KMS-11 (cell line): ENCODE results near the gene CAMKMT.

Experiments
- H2AFZ ChIP-seq: fragments of 200-600 bp; sonication (generic); 2 replicates; pipeline ENCODE4 v1.6.1; 2016; ENCODE audit warnings: antibody characterized with exemption, mixed run types, low read depth
- H3K27ac ChIP-seq: fragments of 200-600 bp; sonication (generic); 2 replicates; pipeline ENCODE4 v1.6.1; 2016; ENCODE audit warnings: mild to moderate bottlenecking, mixed run types
- H3K27me3 ChIP-seq: fragments of 200-600 bp; sonication (generic); 2 replicates; pipeline ENCODE4 v1.6.1; 2017; ENCODE audit warnings: mild to moderate bottlenecking, low read depth, mixed run types, moderate library complexity; ENCODE audit not compliant: insufficient read depth
- H3K36me3 ChIP-seq: fragments of 200-600 bp; sonication (generic); 2 replicates; pipeline ENCODE4 v1.6.1; 2017; ENCODE audit warnings: mild to moderate bottlenecking, mixed run types; ENCODE audit not compliant: insufficient read depth
- H3K4me1 ChIP-seq: fragments of 200-600 bp; sonication (generic); 2 replicates; pipeline ENCODE4 v1.6.1; 2016; ENCODE audit warnings: mild to moderate bottlenecking, low read depth, mixed run types; ENCODE audit not compliant: poor library complexity, severe bottlenecking
- H3K4me2 ChIP-seq: fragments of 200-600 bp; sonication (generic); 2 replicates; pipeline ENCODE4 v1.7.0; 2016; ENCODE audit warnings: mild to moderate bottlenecking, mixed run types
- H3K4me3 ChIP-seq: fragments of 200-600 bp; sonication (generic); IDR thresholded peaks from 2 replicates; pipeline ENCODE4 v1.6.1; 2017; ENCODE audit warnings: low read depth, low read length, mixed read lengths; ENCODE audit not compliant: insufficient read depth
- H3K79me2 ChIP-seq: fragments of 200-600 bp; sonication (generic); 2 replicates; pipeline ENCODE4 v1.6.1; 2016; ENCODE audit warnings: low read depth, mixed run types; ENCODE audit not compliant: insufficient read depth
- H3K9ac ChIP-seq: fragments of 200-600 bp; sonication (generic); 2 replicates; pipeline ENCODE4 v1.6.1; 2016; ENCODE audit warnings: mild to moderate bottlenecking, mixed run types
- H4K20me1 ChIP-seq: fragments of 200-600 bp; sonication (generic); 2 replicates; pipeline ENCODE4 v1.6.1; 2016; ENCODE audit warnings: mild to moderate bottlenecking, mixed run types; ENCODE audit not compliant: insufficient read depth
- TF ChIP-seq, protein P1 (sequence below): fragments of 200-600 bp; sonication (generic); conservative IDR thresholded peaks from 2 replicates; pipeline ENCODE4 v1.6.1; 2017; ENCODE audit warnings: low read depth, mild to moderate bottlenecking, antibody characterized with exemption, low read length, moderate library complexity, mixed read lengths

Gene CAMKMT

DNA sequence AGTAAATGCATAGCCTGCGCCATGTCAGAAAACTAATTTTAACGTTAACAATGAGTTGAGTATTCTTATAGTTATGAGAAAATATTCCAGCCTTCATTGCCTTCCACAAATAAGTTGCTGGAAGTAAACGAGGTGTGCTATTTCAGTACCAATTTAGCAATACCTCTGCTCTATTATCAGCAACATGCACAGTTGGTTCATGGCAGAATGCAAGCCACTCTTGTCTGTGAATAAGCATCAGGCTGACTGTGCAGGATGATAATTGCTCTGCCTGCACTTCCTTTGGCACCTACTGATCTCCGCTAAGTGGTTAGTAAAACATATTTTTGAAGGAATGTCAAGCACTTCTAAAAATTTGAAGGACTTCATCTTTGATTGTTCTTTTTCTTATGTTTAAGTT is 317.8 kb downstream of the CAMKMT start:
- H4K20me1 ChIP-seq: no peaks in the 10 kb centered on the region
- no peak overlapping the region for H3K4me2 ChIP-seq
- no peaks in the 10 kb centered on the region for H3K79me2 ChIP-seq
- H3K27me3 ChIP-seq: no peaks in the 10 kb centered on the region
- H2AFZ ChIP-seq: no peak overlapping the region
- no peak overlapping the region for H3K9ac ChIP-seq
- TF ChIP-seq, protein P1, sequence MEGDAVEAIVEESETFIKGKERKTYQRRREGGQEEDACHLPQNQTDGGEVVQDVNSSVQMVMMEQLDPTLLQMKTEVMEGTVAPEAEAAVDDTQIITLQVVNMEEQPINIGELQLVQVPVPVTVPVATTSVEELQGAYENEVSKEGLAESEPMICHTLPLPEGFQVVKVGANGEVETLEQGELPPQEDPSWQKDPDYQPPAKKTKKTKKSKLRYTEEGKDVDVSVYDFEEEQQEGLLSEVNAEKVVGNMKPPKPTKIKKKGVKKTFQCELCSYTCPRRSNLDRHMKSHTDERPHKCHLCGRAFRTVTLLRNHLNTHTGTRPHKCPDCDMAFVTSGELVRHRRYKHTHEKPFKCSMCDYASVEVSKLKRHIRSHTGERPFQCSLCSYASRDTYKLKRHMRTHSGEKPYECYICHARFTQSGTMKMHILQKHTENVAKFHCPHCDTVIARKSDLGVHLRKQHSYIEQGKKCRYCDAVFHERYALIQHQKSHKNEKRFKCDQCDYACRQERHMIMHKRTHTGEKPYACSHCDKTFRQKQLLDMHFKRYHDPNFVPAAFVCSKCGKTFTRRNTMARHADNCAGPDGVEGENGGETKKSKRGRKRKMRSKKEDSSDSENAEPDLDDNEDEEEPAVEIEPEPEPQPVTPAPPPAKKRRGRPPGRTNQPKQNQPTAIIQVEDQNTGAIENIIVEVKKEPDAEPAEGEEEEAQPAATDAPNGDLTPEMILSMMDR: no peak
- no peak overlapping the region for H3K4me3 ChIP-seq
- H3K36me3 ChIP-seq: no peaks in the 10 kb centered on the region
- H3K27ac ChIP-seq: no peak overlapping the region
- peaks cover 28% of the 10 kb centered on the region for H3K4me1 ChIP-seq

DNA sequence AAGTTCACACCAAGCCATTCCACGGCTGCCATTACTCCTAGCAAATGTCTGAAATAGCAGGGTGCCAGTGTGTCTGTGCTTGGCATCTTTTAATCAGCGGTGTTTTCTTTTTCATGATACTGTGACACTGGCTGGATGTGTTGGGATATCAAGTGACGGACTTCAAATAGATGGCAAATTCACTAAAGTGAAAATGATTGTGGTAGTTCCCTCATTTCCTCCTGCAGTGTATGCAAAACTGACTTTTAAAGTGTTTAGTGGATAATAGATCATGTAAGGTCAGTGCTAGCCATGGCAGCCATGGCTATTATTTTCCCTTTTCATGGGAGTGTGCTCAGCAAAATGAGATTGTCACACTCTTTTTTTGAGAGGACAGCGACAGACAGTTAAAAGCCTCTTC is 318.2 kb downstream of the CAMKMT start:
- Histone ChIP-seq H4K20me1 (no peaks in the 10 kb centered on the region), H3K4me3 (no peak overlapping the region), H3K36me3 (no peaks in the 10 kb centered on the region), H3K79me2 (no peaks in the 10 kb centered on the region), H2AFZ (no peak overlapping the region), H3K4me2 (no peak overlapping the region), H3K27ac (no peak overlapping the region), H3K27me3 (no peaks in the 10 kb centered on the region), H3K9ac (no peak overlapping the region), H3K4me1 (peaks cover 24% of the 10 kb centered on the region)
- TF ChIP-seq, protein P1: no peak

DNA sequence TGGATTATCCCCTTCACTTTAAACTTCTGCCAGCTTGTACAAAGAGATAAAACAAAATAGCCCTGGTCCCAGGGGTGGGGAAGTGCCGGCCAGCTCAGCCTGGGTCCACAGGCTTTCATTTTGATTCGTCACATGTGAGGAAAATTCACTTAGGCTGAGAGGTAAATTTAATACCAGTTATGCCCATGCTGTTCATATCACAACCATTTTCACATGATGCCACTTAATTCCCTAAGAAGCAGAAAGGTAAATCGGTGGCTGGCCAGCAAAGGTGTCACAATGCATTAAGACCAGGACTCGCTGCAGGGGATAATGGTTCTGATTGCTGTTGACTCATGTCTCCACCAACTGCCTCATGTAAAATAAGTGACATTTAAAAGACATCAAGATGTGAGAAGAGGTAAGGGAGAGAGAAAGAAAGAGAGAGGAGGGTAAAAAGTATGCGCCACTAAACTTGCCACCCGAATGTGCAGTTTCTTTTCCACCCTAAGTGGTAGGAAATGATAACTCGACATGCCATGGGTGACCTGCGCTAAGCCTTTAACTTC is 318.8 kb downstream of the CAMKMT start:
- H3K27me3 ChIP-seq: no peaks in the 10 kb centered on the region
- H3K4me3 ChIP-seq: no peak overlapping the region
- no peaks in the 10 kb centered on the region for H3K36me3 ChIP-seq
- H3K79me2 ChIP-seq: no peaks in the 10 kb centered on the region
- no peak overlapping the region for H3K27ac ChIP-seq
- TF ChIP-seq, protein P1: no peak
- H3K4me1 ChIP-seq: peaks cover 19% of the 10 kb centered on the region
- no peak overlapping the region for H3K9ac ChIP-seq
- H2AFZ ChIP-seq: no peak overlapping the region
- H4K20me1 ChIP-seq: no peaks in the 10 kb centered on the region
- no peak overlapping the region for H3K4me2 ChIP-seq

DNA sequence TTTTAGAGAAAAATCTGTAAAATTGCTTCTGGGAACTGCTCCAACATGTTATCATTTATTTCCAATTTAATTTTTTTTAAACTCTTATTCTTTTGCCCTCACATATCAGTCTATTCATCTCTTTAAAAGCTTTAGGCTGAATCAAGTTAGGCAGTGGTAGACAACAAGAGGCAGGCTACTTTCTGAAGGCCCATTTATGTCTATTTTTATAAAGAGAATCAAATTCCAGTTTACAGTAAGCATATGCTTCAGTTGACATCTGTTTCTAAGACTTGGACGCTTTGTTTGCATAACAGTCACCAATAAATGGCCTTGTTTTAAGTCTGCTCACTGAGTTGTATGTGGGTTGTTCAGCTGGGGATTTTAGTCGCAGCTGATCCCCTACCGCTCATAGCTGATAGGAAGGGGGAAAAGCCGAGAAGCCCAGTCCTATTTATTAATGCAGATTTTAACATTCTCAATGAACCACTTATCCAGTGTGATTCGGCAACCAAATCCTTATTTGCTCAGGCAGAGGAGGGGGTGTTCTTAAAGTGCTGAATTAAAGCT is 319.3 kb downstream of the CAMKMT start:
- H3K4me1 ChIP-seq: peaks cover 14% of the 10 kb centered on the region
- H3K4me2 ChIP-seq: no peak overlapping the region
- no peak overlapping the region for H3K27ac ChIP-seq
- no peak overlapping the region for H3K9ac ChIP-seq
- no peak overlapping the region for H2AFZ ChIP-seq
- H4K20me1 ChIP-seq: no peaks in the 10 kb centered on the region
- H3K4me3 ChIP-seq: no peak overlapping the region
- H3K27me3 ChIP-seq: no peaks in the 10 kb centered on the region
- TF ChIP-seq, protein P1: no peak
- H3K79me2 ChIP-seq: no peaks in the 10 kb centered on the region
- no peaks in the 10 kb centered on the region for H3K36me3 ChIP-seq
